GM12874 (cell line): ENCODE results near the gene CKAP2L.

Source experiments
- CTCF ChIP-seq: IDR thresholded peaks from 2 replicates; pipeline ENCODE4 v1.5.1; 2011; ENCODE audit warnings: low read depth, mild to moderate bottlenecking, control low read depth, low read length, moderate library complexity; ENCODE audit not compliant: insufficient read depth

Gene CKAP2L

GRCh38 chr2:112764071-112765044, at the start of gene CKAP2L:
TSS of gene CKAP2L (minus strand) at chr2:112764609. CDS start at chr2:112764598, 11 bp downstream.
- no peak for TF ChIP-seq CTCF

GRCh38 chr2:112813280-112813966, 49.0 kb upstream of the CKAP2L start:
- no peak for TF ChIP-seq CTCF

GRCh38 chr2:112812318-112813267, 48.2 kb upstream of the CKAP2L start:
- no peak for TF ChIP-seq CTCF

GRCh38 chr2:112811841-112812306, 47.5 kb upstream of the CKAP2L start:
- TF ChIP-seq CTCF = no peak

GRCh38 chr2:112811276-112811831, 46.9 kb upstream of the CKAP2L start:
- no peak for TF ChIP-seq CTCF

- TF ChIP-seq CTCF = no peak
These were observed 44.7 kb upstream of the CKAP2L start for GRCh38 chr2:112809112-112809511.
